HEK293 (cell line): ENCODE data around the gene NELFB.

ENCODE experiments used
- KLF16 ChIP-seq: fragments of 450-650 bp; formaldehyde crosslinking; IDR thresholded peaks from 2 replicates; pipeline ENCODE4 v1.5.1; 2017; ENCODE audit warnings: missing biosample characterization, missing genetic modification characterization
- SP2 ChIP-seq: fragments of 450-650 bp; formaldehyde crosslinking; IDR thresholded peaks from 2 replicates; pipeline ENCODE4 v1.5.1; 2016; ENCODE audit warnings: missing biosample characterization, missing genetic modification characterization
- ZBTB1 ChIP-seq: fragments of 450-650 bp; formaldehyde crosslinking; IDR thresholded peaks from 2 replicates; pipeline ENCODE4 v1.5.1; 2016; ENCODE audit warnings: missing biosample characterization, missing genetic modification characterization
- ZBTB21 ChIP-seq: fragments of 450-650 bp; formaldehyde crosslinking; IDR thresholded peaks from 2 replicates; pipeline ENCODE4 v1.5.1; 2017; ENCODE audit warnings: missing biosample characterization, missing genetic modification characterization
- ZBTB8A ChIP-seq: fragments of 450-650 bp; formaldehyde crosslinking; IDR thresholded peaks from 2 replicates; pipeline ENCODE4 v1.5.1; 2016; ENCODE audit warnings: missing biosample characterization, missing genetic modification characterization
- ZNF114 ChIP-seq: fragments of 450-650 bp; formaldehyde crosslinking; IDR thresholded peaks from 2 replicates; pipeline ENCODE4 v1.5.0; 2017; ENCODE audit warnings: missing biosample characterization, missing genetic modification characterization
- ZNF2 ChIP-seq: fragments of 450-650 bp; formaldehyde crosslinking; IDR thresholded peaks from 2 replicates; pipeline ENCODE4 v1.5.1; 2016; ENCODE audit warnings: missing biosample characterization, missing genetic modification characterization
- ZNF24 ChIP-seq: fragments of 450-650 bp; formaldehyde crosslinking; IDR thresholded peaks from 2 replicates; pipeline ENCODE4 v1.5.1; 2016; ENCODE audit warnings: missing biosample characterization, missing genetic modification characterization
- ZNF350 ChIP-seq: fragments of 450-650 bp; formaldehyde crosslinking; IDR thresholded peaks from 2 replicates; pipeline ENCODE4 v1.5.0; 2017; ENCODE audit warnings: missing biosample characterization, mild to moderate bottlenecking, missing genetic modification characterization
- ZNF501 ChIP-seq: fragments of 450-650 bp; formaldehyde crosslinking; IDR thresholded peaks from 2 replicates; pipeline ENCODE4 v1.5.1; 2016; ENCODE audit warnings: missing biosample characterization, missing genetic modification characterization
- TF ChIP-seq, protein P1 (sequence below): fragments of 450-650 bp; formaldehyde crosslinking; IDR thresholded peaks from 2 replicates; pipeline ENCODE4 v1.5.1; 2016; ENCODE audit warnings: missing biosample characterization, missing genetic modification characterization
- TF ChIP-seq, protein P2 (sequence below): fragments of 450-650 bp; formaldehyde crosslinking; IDR thresholded peaks from 2 replicates; pipeline ENCODE4 v1.5.1; 2016; ENCODE audit warnings: missing biosample characterization, missing genetic modification characterization
- TF ChIP-seq, protein P3 (sequence below): fragments of 450-650 bp; formaldehyde crosslinking; IDR thresholded peaks from 2 replicates; pipeline ENCODE4 v1.5.1; 2016; ENCODE audit warnings: missing biosample characterization, missing genetic modification characterization

DNA sequence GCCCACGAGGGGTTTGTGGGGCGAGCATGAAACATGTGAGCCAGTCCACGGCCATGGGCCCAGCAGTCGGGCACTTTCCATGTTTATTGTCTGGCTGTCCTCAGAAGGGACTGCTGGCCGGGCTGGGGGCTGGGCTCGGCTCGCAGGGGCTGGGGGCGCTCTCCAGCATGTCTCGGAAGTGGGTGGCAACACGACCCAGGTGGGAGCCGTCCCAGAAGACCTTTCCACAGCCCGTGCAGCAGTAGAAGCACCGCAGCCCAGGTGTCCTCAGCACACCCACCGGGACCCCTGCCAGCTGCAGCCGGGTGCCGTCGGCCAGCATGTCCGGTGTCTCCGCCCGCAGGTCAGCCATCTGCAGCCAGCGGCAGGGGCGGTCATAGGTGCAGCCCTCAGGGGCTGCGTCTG lies 51.7 kb downstream of the NELFB start:
- TF ChIP-seq SP2 (tag by site-specific recombination) (no peak), ZNF114 (tag by site-specific recombination) (no peak), ZNF24 (tag by site-specific recombination) (no peak), KLF16 (tag by site-specific recombination) (no peak), ZBTB1 (no peak), ZNF2 (tag by site-specific recombination) (no peak), ZBTB8A (tag by site-specific recombination) (no peak), ZNF350 (tag by site-specific recombination) (no peak), ZBTB21 (tag by site-specific recombination) (no peak), ZNF501 (no peak)
- TF ChIP-seq, protein P1, sequence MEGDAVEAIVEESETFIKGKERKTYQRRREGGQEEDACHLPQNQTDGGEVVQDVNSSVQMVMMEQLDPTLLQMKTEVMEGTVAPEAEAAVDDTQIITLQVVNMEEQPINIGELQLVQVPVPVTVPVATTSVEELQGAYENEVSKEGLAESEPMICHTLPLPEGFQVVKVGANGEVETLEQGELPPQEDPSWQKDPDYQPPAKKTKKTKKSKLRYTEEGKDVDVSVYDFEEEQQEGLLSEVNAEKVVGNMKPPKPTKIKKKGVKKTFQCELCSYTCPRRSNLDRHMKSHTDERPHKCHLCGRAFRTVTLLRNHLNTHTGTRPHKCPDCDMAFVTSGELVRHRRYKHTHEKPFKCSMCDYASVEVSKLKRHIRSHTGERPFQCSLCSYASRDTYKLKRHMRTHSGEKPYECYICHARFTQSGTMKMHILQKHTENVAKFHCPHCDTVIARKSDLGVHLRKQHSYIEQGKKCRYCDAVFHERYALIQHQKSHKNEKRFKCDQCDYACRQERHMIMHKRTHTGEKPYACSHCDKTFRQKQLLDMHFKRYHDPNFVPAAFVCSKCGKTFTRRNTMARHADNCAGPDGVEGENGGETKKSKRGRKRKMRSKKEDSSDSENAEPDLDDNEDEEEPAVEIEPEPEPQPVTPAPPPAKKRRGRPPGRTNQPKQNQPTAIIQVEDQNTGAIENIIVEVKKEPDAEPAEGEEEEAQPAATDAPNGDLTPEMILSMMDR (tag by site-specific recombination) = no peak
- TF ChIP-seq, protein P2, sequence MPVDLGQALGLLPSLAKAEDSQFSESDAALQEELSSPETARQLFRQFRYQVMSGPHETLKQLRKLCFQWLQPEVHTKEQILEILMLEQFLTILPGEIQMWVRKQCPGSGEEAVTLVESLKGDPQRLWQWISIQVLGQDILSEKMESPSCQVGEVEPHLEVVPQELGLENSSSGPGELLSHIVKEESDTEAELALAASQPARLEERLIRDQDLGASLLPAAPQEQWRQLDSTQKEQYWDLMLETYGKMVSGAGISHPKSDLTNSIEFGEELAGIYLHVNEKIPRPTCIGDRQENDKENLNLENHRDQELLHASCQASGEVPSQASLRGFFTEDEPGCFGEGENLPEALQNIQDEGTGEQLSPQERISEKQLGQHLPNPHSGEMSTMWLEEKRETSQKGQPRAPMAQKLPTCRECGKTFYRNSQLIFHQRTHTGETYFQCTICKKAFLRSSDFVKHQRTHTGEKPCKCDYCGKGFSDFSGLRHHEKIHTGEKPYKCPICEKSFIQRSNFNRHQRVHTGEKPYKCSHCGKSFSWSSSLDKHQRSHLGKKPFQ = no peak
- TF ChIP-seq, protein P3, sequence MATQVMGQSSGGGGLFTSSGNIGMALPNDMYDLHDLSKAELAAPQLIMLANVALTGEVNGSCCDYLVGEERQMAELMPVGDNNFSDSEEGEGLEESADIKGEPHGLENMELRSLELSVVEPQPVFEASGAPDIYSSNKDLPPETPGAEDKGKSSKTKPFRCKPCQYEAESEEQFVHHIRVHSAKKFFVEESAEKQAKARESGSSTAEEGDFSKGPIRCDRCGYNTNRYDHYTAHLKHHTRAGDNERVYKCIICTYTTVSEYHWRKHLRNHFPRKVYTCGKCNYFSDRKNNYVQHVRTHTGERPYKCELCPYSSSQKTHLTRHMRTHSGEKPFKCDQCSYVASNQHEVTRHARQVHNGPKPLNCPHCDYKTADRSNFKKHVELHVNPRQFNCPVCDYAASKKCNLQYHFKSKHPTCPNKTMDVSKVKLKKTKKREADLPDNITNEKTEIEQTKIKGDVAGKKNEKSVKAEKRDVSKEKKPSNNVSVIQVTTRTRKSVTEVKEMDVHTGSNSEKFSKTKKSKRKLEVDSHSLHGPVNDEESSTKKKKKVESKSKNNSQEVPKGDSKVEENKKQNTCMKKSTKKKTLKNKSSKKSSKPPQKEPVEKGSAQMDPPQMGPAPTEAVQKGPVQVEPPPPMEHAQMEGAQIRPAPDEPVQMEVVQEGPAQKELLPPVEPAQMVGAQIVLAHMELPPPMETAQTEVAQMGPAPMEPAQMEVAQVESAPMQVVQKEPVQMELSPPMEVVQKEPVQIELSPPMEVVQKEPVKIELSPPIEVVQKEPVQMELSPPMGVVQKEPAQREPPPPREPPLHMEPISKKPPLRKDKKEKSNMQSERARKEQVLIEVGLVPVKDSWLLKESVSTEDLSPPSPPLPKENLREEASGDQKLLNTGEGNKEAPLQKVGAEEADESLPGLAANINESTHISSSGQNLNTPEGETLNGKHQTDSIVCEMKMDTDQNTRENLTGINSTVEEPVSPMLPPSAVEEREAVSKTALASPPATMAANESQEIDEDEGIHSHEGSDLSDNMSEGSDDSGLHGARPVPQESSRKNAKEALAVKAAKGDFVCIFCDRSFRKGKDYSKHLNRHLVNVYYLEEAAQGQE (tag by site-specific recombination) = no peak
